Activated naive CD8-positive, alpha-beta T cell treated with anti-CD3 and anti-CD28 coated beads for 36 hours (primary cell): ENCODE data around the gene NKAIN4. TPM values are rescaled to one million over a fixed set of nuclear protein-coding genes. Genes with fewer than 3 reads are reported as not detected.
A peak's percentile ranks its signal among the peaks of the same experiment; 100 is the strongest.

Experiments
- DNase-seq: peaks from one replicate; pipeline ENCODE4 v3.0.0; 2021
- H3K27ac Mint-ChIP-seq: one replicate; pipeline ENCODE4 v1.8.0; 2022; ENCODE audit warnings: mild to moderate bottlenecking, moderate library complexity, mixed read lengths
- H3K27me3 Mint-ChIP-seq: one replicate; pipeline ENCODE4 v1.8.0; 2022; ENCODE audit warnings: mild to moderate bottlenecking, mixed read lengths
- H3K36me3 Mint-ChIP-seq: one replicate; pipeline ENCODE4 v1.8.0; 2021; ENCODE audit warnings: mild to moderate bottlenecking, mixed read lengths
- H3K4me1 Mint-ChIP-seq: one replicate; pipeline ENCODE4 v1.8.0; 2021; ENCODE audit warnings: mixed read lengths
- H3K4me3 Mint-ChIP-seq: one replicate; pipeline ENCODE4 v1.8.0; 2022; ENCODE audit warnings: mild to moderate bottlenecking, moderate library complexity, mixed read lengths
- H3K9me3 Mint-ChIP-seq: one replicate; pipeline ENCODE4 v1.8.0; 2022; ENCODE audit warnings: mixed read lengths
- total RNA-seq, 2 experiments: library from RNA; stranded (reverse); gene quantifications; one replicate each; pipeline ENCODE4 v1.2.3, GENCODE V29; 2021

Gene NKAIN4
- total RNA-seq, 2 experiments from 2014 or later = not detected

GRCh38 chr20:63196768-63197470 lies 57.3 kb downstream of the NKAIN4 start:
- Mint-ChIP-seq H3K4me3 (no peak overlapping the region), H3K27me3 (no peaks in the 10 kb centered on the region), H3K36me3 (peaks cover 19% of the 10 kb centered on the region), H3K9me3 (no peaks in the 10 kb centered on the region), H3K27ac (peak overlapping the region; percentile 54), H3K4me1 (peaks cover 31% of the 10 kb centered on the region)
- DNase-seq = no peak

GRCh38 chr20:63194797-63195173 lies 59.5 kb downstream of the NKAIN4 start:
- no peaks in the 10 kb centered on the region for H3K27me3 Mint-ChIP-seq
- no peak overlapping the region for H3K27ac Mint-ChIP-seq
- no peak for DNase-seq
- H3K4me3 Mint-ChIP-seq = no peak overlapping the region
- peaks cover 25% of the 10 kb centered on the region for H3K4me1 Mint-ChIP-seq
- peaks cover 15% of the 10 kb centered on the region for H3K36me3 Mint-ChIP-seq
- H3K9me3 Mint-ChIP-seq = no peaks in the 10 kb centered on the region

GRCh38 chr20:63194007-63194796 lies 60.1 kb downstream of the NKAIN4 start:
- Mint-ChIP-seq H3K27me3 (no peaks in the 10 kb centered on the region), H3K9me3 (no peaks in the 10 kb centered on the region), H3K4me1 (peaks cover 21% of the 10 kb centered on the region), H3K36me3 (peaks cover 13% of the 10 kb centered on the region), H3K4me3 (no peak overlapping the region), H3K27ac (no peak overlapping the region)
- DNase-seq = no peak

DNA sequence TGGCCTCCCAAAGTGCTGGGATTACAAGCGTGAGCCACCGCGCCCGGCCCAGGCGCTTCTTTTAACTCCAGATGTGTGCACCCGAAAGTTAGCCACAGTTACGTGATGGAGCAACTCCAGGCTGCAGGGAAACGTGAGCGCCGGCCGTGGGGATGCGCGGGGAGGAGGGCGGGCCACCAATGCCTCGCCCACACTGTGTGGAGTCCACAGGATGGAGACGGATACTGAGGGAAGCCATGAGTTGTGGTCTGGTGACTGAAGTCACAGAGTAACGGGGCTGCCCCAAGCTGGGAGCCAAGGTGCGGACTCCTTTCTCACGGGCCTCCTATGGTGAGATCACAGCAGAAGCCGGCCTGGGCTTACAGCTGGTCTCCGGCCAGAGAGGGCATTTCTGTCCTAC lies 61.5 kb downstream of the NKAIN4 start:
- Mint-ChIP-seq H3K9me3 (no peaks in the 10 kb centered on the region), H3K4me3 (no peak overlapping the region), H3K27me3 (no peaks in the 10 kb centered on the region), H3K36me3 (peaks cover 10% of the 10 kb centered on the region), H3K27ac (no peak overlapping the region), H3K4me1 (peaks cover 14% of the 10 kb centered on the region)
- no peak for DNase-seq

GRCh38 chr20:63191400-63191799 lies 62.9 kb downstream of the NKAIN4 start:
- Mint-ChIP-seq H3K27ac (no peak overlapping the region), H3K36me3 (peaks cover 3% of the 10 kb centered on the region)

GRCh38 chr20:63190828-63191227 lies 63.4 kb downstream of the NKAIN4 start:
- H3K27me3 Mint-ChIP-seq = no peaks in the 10 kb centered on the region
- no peak overlapping the region for H3K27ac Mint-ChIP-seq
- no peaks in the 10 kb centered on the region for H3K4me1 Mint-ChIP-seq
- H3K36me3 Mint-ChIP-seq = peaks cover 3% of the 10 kb centered on the region
- DNase-seq = no peak
- no peaks in the 10 kb centered on the region for H3K9me3 Mint-ChIP-seq
- no peak overlapping the region for H3K4me3 Mint-ChIP-seq

More at GRCh38 chr20:63191400-63191799, 62.9 kb downstream of the NKAIN4 start:
- Mint-ChIP-seq H3K27me3 (no peaks in the 10 kb centered on the region), H3K4me1 (peaks cover 2% of the 10 kb centered on the region), H3K4me3 (no peak overlapping the region), H3K9me3 (no peaks in the 10 kb centered on the region)
- DNase-seq = no peak

Other genes starting within 250 kb of the NKAIN4 start
- gene BHLHE23, start 247.5 kb downstream of the NKAIN4 start, total RNA-seq = not detected
- 10 to 100 TPM; 47.4 to 48.3 TPM for gene YTHDF1, start 38.3 kb downstream of the NKAIN4 start, total RNA-seq
- under 1 TPM; 0.23 to 0.34 TPM for gene BIRC7, start 18.6 kb downstream of the NKAIN4 start, total RNA-seq
- gene ARFGAP1, start 18.4 kb upstream of the NKAIN4 start, total RNA-seq = 10 to 100 TPM; 62.5 to 66.6 TPM
- gene COL20A1, start 38.7 kb upstream of the NKAIN4 start, total RNA-seq = under 1 TPM in 1 of 2 experiments, not detected in 1; 0.08 TPM
- gene CHRNA4, start 106.9 kb upstream of the NKAIN4 start, total RNA-seq = not detected
- gene KCNQ2, start 218.2 kb upstream of the NKAIN4 start, total RNA-seq = under 1 TPM in 1 of 2 experiments, not detected in 1; 0.19 TPM
- gene EEF1A2, start 244.6 kb upstream of the NKAIN4 start, total RNA-seq = under 1 TPM in 1 of 2 experiments, not detected in 1; 0.27 TPM